Spleen (tissue), 7 donors: ENCODE results near the gene PXYLP1.

Experiments
- CTCF ChIP-seq, 11 experiments: fragments of 200-600 bp in 7 of 11; fragments of 450-650 bp in 4 of 11; sonication (generic) in 4 of 11; IDR thresholded peaks in 8 of 11; conservative IDR thresholded peaks in 3 of 11; 1 replicate in 7 of 11; 2 replicates in 4 of 11; pipeline versions ENCODE4 v1.4.0 to v1.8.0; 2016 to 2021; ENCODE audit warnings: antibody characterized with exemption in 11 of 11, inconsistent platforms in 4 of 11, mild to moderate bottlenecking in 1 of 11
- POLR2A ChIP-seq, 3 donors: fragments of 450-650 bp; IDR thresholded peaks; one replicate each; pipeline ENCODE4 v1.5.1; 2017; ENCODE audit warnings: antibody characterized with exemption in 3 of 3, mild to moderate bottlenecking in 1 of 3
- donor health status: DM: no; HTN: no; CAD: no; lungs with moderate emphysema.
- donor health status: DM: no; HTN: no; CAD: no.
- donor health status: DM: no; HTN: no; CAD: no.

DNA sequence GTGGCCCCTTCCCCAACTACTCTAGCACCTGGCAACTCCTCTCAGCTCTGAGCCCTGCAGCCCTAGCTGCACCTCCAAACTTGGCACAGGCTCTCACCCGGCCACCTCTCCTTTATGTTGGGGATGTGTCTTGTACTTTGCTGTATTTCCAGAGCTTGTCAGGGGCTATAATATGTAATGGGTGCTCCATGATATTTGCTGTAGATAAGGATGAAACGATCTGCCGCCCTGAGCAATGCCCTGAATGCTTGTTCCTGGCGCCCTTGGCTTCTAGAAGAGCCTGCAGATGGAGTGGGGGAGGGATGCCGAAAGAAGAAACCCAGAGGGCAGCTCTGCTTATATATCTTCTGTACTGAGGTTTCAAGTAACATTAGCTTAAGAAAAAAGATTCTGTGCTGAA, 100.8 kb downstream of the PXYLP1 start:
- no peak for TF ChIP-seq CTCF (IDR thresholded peaks at IDR 0.05 in 8 of 11, conservative IDR thresholded peaks at IDR 0.05 in 3 of 11)
- TF ChIP-seq POLR2A (IDR thresholded peaks at IDR 0.05): no peak
